ENCODE results near the gene ZMYND12.

ZMYND12 gene

DNA sequence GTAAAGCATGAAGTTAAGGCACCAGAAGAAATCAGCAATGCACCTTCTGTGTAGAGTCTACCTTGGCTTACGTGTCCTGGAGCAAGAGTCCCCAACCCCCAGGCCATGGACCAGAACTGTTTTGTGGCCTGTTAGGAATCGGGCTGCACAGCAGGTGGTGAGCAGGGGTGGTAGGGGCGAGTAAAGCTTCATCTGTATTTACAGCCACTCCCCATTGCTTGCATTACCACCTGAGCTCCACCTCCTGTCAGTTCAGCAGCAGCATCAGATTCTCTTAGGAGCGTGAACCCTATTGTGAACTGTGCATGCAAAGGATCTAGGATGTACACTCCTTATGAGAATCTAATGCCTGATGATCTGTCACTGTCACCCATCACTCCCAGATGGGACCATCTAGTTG lies 21.5 kb downstream of the ZMYND12 start:
- DNase-seq: no peak

DNA sequence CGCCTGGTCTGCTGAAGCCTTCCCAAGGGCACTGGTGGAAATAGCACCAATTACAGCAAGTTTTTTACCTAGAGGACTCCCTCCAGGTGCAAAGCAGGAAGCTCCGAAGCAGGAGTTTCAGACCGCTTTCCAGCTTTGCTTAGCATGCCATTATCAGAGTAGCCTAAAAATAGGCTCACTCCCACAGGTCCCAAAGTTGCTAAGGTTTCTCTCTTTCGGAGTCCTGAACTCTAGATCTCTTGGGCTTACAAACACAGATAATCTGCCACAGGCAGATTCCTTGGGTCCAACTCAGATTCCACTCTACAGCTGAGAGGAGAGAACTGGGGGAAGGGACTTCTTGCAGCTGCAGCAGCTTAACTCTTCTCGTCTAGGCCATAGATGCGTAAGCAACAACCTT lies 22.5 kb downstream of the ZMYND12 start:
- no peak for DNase-seq

DNA sequence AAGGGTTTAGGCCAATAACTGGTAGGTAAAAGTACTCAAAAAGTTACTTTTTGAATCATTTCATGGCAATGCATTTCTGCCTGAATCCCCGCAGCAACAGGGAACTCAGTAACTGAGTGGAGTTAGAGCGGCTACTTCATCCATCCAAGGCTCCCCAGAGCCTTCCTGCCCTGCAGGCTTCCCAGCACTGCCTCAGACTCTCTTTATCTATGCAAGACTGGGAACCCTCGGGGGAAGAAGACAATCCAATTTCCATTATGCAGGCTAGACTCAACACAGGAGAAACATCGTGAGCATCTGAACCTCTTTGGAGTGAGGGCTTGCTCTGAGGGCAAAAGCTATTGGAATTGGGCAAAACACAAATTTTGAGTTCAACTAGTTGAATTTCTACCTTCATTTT lies 23.1 kb downstream of the ZMYND12 start:
- DNase-seq: no peak

DNA sequence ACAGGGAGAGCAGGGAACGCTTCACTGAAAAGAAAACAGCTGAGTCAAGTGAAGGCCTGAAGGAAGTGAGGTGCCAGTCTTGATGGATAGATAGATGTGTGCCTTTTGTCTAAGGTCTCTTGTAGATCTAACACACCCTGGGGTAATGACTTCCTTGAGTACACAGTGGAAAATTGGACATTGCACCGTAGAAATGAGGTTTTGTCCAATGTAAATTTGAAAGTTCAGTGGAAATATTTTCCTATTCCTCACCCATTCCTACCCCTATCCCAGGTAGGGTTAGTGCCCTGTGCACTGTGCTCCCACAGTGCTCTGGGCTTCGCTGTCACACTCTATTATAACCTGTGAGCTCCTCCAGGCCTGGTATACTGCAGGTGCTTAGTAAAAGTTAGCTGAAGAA lies 24.3 kb downstream of the ZMYND12 start:
- DNase-seq: no peak

DNA sequence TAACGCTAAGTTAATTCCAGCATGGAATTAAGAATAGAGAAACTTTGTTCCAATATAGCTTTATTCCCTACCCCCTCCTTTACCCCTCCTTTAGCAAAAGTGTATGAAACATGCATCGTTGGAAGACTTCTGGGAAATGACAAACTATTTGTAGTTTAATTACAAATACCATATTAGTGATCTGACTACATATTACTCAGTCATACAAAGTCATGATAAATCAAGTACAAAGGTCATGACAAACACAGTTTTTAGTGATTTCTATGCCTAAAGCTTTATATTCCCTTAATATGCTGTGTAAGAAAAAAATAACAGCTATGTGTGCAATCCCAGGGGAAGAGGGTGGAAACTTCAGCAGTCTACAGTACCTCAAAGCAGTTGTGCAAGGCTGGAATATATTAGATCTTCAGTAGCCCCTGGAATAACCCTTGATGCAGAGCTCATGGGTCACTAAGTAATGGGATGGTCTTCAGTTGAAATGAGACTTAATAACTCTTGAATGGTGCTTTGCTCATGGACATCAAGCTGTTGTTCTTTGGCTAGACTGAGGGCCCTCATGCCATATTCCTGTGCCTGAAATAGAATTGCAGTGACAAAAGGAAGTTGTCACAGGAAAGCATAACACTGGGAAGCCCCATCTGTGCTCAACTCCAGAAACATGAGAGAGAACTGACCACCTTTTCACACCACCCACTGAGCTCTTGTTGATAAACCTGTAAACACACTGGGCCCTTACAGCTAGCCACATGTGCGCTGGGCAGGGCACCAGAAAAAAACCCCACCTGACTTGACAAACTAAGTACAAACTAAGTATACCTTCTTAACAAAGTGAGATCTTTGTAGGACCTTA lies 25.3 kb downstream of the ZMYND12 start:
- peak; percentile 28 to 67 for DNase-seq

DNA sequence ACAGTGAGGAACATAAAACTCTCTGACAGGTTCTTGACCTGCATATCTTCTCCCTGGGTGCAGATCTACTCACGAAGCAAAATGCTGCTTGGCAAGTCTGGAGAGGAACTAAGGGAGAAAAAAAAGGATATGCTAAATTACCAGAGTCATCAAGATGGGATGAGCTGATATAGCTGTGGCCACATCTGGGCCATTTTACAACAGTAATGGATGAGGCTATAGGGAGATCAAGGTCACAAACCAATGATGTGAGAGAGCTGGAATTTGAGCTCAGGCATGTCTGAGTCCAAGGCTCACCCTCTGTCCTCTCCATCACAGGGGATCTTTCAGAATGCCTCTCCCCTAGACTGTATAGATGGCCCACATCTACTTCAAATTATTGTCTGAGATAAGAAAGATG lies 26.2 kb downstream of the ZMYND12 start:
- DNase-seq: peak; percentile 10 to 37

DNA sequence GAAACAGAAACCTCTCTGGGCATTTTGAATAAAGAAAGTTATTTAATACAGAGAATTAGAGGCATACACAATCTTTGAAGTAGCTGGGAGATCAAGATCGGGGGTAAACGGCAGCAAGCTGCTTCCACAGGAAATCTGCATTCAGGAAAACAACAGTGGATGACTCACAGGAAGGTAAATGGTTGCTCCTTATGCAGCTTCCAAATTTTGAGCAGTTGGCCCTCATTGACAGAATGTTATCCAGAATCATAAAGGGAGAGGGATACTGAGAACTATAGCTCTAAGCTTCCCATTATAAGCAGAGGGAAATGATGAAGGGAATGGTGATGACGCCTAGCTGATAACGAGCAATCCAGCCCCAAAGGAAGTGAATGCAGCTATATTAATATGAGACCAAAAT lies 28.6 kb downstream of the ZMYND12 start:
- DNase-seq: no peak

DNA sequence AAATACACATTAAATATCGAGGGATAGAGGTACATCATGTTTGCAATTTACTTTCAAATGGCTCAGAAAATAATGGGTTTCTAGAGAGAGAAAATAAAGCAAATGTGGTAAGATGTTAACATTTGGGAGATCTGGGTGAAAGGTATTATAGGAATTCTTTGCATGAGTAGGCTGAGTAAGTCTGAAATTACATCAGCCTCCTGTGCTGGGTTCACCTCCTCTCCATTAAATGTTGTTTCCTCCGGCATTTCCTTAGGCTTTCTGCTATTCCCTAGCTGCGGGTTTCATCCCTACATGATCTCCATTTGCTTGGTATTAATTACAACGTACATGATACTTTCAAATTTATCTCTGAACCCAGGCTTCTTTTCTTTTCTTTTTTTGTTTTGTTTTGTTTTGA lies 31.6 kb downstream of the ZMYND12 start:
- DNase-seq: no peak

DNA sequence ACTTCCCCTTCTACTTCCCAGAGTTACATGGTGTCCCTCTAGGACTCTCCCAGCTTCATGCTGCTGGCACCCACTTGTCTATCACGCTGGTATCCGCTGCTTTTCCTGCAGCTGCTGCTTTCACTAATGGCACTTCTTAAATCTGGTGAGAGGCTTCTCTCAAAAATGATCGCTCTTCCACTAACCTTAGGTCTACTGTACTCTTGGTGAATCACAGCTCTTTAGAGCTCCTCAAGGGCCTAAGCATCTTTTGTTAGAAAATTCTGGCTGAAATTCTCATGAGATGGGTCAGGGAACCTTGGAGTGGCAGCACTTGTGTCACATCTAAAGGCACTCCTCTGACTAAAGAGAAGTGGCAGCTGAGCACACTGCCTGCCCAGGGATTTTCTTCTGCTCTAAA lies 32.1 kb downstream of the ZMYND12 start:
- DNase-seq: no peak

DNA sequence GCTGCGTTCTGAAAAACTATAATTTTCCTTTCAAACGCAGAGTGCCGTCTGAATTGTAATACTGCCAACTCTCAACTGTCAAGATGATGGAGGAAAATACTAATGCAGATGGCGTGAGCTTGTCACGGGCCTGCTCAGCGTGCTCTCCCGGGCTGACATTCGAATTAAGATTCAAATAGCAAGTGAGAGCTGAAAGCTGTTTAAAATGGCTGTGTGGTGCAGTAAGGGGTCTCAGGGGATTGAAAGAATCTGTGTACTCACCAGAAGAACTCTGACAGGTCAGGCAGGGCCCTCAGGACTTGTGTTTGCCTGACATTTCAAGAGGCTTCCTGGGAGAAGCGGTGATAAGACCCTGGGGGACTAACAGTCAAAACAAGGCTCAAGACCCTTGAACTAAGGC lies 33.1 kb downstream of the ZMYND12 start:
- no peak for DNase-seq

DNA sequence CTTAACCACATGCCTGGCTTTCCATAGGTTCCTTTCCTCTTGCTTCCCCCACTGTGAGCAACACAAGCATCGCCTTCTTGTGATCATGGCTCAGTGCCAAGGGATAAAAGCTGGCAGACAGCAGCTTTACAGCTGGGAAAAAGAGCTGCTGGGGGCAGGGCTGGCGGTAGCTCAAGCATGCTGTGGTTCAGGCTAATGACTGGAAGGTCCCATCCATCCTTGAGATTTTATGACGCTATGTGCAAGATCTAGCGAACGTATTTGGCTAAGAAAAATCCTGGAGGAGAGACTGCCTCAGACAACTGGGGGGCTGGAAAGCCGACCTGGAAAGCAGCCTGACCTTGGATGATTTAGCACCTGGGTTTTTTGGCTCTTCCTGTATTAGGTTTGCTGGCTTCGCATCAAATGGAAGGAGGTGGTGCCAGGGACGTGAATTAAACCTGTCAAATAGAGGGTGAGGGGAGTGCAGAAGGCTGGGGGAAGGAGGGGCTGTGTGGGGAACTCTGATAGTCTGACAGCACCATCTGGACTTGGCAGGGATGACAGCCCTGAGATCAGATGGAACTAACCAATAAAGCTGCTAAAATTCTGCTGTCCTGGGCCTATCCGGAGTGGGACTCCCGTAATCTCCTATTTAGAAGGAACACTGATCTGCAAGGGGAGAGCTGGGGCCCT lies 34.8 kb downstream of the ZMYND12 start:
- no peak for DNase-seq

DNA sequence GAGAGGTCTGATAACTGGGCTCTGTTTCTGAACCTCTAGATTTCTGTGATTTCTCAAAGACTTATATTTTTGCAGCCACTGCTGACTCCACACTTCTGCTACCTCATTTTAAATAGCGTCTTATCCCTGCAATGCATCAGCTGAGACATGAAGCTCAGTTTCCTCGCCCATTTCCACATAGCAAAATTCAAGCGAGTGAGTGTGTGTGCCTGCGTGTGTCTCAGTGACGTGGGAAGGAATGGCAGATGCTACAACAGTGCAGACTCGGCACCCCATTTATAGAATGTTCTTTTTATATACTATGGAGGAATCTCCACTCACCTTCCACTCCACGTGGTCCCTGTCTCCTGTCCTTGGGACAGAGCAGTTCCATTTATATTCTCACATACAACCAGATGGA lies 35.7 kb downstream of the ZMYND12 start:
- no peak for DNase-seq

DNA sequence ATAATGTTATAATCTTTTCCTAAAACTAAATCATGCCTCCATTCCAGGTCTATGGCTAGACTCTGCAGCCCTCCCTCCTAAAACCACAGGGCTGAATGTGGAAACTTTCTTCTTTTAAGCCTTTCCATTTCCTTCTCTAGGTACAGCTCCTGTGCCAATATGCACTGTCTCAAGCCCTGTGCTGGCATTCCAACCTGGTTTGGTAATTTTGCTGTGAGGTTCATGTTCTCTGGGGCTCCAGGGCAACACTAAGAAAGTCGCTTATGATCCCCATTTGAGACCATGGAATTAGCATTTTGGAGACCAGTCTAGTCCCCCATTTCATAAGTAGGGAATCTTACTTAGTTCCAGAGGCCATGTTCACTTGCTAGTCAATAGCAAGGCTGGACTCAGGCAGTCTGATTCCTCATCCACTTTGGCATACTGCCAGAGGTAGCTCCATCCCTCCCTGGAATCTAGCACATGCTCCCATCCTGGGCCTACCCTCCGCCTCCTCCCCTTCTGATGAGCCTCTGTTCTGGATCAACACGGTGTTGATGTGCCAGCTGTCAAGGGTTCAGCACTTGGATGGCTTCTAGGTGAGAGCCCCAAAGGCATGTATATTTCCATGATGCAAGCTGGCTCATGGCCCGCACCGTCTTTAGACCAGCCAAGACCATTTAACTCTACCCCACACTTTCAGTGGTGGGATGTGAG lies 36.5 kb downstream of the ZMYND12 start:
- DNase-seq: no peak

DNA sequence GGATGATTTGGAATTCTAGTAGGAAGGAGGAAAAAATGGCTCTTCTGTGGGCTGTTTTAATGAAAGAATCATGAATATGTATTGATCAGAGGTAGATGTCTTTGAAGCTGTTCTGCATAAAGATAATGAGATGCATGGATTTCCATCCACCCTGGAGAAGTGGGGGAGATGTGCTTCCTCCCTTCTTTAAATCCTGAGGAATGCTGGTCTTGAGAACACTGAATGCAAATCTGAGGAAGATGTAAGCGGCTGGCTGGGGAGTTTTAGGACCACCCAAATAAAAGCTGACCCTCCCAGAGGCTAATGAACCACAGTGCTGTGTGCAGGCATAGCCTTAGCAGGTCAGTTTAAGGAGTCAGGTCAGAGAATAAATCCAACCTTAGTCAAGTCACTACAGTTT lies 37.3 kb downstream of the ZMYND12 start:
- no peak for DNase-seq

DNA sequence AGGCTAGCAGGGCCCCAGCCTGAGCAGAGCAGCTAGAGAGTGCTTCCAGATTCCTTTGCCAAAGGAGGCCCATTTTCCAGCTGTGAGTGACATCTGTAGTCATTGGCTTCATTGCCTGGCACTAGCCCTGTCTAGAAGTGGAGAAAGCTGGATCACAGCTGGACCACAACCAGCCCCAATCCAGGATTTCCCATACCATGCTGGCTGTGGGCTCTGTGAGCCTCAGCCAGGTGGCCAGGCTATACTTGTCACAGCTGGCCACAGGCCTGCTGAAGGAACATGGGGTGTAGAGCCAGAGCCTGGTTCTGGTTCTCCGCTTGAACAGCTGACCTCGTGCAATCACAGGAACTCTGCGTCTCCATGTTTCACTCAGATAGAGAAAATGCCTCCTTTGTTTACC lies 38.7 kb downstream of the ZMYND12 start:
- DNase-seq: no peak

DNA sequence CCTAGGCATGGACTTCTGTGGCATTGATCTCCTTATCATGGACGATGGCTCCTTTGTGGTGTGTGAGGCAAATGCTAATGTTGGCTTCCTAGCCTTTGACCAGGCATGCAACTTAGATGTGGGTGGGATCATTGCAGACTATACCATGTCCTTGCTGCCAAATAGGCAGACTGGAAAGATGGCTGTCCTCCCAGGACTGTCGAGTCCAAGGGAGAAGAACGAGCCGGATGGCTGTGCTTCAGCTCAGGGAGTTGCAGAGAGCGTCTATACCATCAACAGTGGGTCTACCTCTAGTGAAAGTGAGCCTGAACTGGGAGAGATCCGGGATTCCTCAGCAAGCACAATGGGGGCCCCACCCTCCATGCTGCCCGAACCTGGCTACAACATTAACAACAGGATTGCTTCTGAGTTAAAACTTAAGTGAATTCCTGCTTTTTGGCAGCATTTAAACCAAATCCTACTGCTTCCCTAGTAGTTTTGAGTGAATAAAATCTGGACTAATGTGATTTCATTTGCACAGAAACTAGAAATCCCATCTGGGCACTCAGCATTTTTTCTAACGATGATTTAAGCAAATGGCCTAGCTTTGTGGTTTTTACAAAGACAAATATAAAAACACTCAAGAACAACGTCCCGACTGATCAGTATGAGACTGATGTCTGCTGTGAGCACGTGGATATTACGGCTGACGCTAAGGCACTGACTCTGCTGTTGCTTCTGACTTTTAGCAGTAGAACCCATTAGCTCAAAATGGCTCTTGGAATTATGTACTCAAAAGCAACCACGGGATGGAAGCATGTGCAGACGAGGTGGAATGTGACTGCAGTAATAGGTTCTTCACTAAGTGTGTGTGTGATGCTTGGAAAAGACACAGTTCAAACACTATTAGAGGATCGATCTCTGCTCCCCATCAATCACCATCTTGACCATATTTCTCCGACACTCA lies 41.0 kb downstream of the ZMYND12 start:
- DNase-seq: no peak

DNA sequence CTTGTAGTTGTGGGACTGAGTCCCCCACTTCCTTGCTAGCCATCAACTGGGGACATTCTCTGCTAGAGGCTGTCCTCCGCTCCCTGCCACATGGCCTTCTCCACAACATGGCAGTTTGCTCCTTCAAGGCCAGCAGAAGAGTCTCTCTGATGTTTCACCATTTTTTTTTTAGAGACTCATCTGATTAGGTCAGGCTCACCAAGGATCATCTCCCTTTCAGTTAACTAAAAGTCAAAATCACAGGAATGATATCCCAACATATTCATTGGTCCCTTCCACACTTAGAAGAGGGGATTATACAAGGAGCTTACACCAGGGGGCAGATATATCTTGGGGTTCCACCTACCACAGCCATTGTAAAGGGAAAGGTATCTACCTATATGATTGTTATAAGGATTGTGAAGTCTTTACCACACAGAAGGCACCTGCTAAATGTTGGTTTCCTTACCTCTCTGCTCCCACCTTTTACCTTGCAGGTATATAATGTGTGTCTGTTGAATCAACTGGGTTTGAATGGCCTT lies 51.9 kb downstream of the ZMYND12 start:
- peak in 1 of 2 donors; percentile 7 for DNase-seq

DNA sequence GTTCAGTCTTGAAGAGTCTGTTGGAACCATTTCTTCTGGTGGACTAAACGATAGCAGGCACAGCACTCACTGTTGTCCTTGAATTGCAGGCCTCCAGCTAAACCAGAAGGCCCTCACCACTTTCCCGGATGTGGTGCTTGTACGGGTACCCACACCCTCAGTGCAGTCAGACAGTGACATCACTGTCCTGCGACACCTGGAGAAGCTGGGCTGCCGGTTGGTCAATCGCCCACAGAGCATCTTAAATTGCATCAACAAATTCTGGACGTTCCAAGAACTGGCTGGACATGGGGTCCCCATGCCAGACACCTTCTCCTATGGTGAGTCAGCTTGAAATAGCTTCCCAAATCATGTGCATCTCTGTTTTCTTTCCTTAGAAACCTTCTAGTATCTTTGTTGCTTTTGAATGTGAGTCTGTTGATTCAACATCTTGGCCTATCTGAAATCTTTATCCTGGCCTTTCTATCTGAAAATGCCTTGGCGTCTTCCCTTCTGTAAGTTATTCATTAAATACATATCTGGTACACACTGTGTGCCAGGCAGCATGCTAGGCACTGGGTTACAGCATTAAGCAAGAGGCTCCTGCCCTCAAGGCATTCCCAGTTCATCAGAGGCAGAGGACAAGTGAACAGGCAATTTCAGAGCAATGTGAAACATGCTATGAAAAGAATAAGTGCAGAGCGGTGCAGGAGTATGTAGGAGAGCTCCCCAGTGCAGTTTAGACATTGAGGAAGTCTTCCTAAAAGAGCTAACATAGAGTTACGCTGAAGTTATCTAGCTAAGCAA lies 56.3 kb downstream of the ZMYND12 start:
- DNase-seq: no peak

DNA sequence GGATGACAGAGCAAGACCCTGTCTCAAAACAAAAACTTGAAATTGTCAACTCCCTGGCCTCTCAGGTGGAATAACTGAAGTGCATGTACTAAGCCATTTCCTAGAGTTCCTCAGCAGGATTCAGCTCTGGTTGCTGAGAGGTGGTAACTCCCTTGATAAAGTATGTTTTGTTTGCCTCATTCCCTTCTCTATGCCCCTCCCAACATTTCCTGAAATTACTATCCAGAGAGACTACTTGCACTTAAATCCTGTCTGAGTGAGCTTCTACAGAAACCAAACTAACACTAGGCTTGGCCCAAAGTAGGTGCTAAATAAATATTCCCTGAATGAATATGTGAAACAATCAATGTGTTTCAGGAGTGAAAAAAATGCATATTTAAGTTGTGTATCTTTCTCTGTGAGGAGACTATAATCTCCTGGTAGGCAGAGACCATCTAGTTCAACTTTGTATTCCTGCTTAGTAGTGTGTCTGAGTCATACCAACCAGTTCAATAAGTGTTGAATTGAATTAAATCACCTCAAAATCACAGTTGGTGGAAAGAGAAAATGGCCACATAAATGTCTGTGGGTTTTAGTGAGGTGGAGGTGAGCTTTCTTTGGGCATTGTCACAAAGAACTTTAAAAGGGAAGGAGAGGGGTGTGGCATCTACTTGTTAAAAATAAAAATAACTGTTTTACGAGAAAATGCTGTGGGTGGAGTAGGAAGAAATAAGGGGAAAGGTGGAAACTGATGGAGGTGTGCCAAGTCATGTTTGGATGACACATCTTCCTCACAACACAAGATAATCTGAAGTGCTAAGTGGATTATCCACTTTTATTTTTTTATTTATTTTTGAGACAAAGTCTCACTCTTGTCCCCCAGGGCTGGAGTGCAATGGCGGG lies 62.6 kb downstream of the ZMYND12 start:
- DNase-seq: no peak

DNA sequence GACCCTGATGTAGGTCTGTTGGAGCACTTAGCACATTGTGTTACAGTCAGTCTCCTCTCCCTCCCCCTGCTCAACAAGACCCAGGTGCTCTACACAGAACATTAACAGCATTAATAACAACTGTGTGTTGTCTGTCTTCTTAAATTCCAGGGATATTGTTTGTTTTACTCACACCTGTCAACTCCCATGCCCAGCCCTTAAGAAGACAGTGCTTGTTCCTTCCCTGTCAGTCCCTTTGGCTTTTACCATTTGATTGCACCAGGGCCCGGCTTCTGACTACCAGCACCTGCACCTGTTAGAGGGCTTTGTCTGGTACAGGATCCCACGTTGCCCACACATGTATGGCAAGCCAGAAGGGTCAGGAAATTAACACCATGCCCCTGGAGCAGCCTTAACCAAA lies 63.6 kb downstream of the ZMYND12 start:
- no peak for DNase-seq

DNA sequence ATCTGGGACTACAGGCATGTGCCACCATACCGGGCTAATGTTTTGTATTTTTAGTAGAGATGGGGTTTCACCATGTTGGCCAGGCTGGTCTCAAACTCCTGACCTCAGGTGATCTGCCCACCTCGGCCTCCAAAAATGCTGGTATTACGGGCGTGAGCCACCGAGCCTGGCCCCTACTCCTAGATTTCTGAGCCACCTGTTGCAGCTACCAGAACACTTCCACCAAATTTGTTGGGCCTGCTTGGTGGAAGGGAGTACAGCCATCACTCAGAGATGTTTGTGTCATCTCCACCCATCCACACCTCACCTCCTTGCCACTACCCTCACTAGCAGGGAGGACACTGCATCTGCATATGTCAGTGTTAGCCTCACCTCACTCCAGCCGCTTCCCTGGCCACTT lies 69.8 kb downstream of the ZMYND12 start:
- DNase-seq: no peak

All from inflammatory macrophage treated with lipopolysaccharide for 1 hour (primary cell).